ENCODE results near the gene FAM32A. TPM values are rescaled to one million over a fixed set of nuclear protein-coding genes. Genes with fewer than 3 reads are reported as not detected.

FAM32A gene
- polyA plus RNA-seq, 1 of the 3 experiments (the other 2 are of a cell fraction), result 156 TPM

GRCh38 chr19:16226878-16227836 lies 41.9 kb downstream of the FAM32A start (continued):
- no peak for TF ChIP-seq JUND (IDR thresholded peaks at IDR 0.05)

GRCh38 chr19:16227837-16228636 lies 42.8 kb downstream of the FAM32A start:
- ChIA-PET CTCF (interaction anchor here (0.6 kb wide), 1 partner anchor 113 kb away, joined by 3 read pairs; no protein-coding TSS in a partner anchor), POLR2A (no interaction called here)
- Histone ChIP-seq H3K79me2 (ENCODE audit: insufficient read depth) (peaks cover 5% of the 10 kb centered on the region; the same call in 1 of the 2 replicates), H3K4me2 (no peak overlapping the region), H3F3A (replicated peaks; ENCODE audit: insufficient read depth) (no peaks in the 10 kb centered on the region), H3K36me3 (replicated peaks in 1 of 2; ENCODE audit: control insufficient read depth in 1 of 2, insufficient read depth in 2 of 2, low read length in 1 of 2) (peaks cover 33 to 81% of the 10 kb centered on the region in 2 experiments), H3K4me1 (ENCODE audit: control insufficient read depth in 1 of 2, insufficient read depth in 2 of 2, low read depth in 1 of 2, low read length in 1 of 2) (no peaks in the 10 kb centered on the region), H3K27me3 (ENCODE audit: insufficient read depth) (no peaks in the 10 kb centered on the region), H3K27ac (ENCODE audit: low read depth in 2 of 2, low read length in 1 of 2) (no peak overlapping the region), H2AFZ (ENCODE audit: low read depth) (no peak overlapping the region), H3K9me2 (no peaks in the 10 kb centered on the region), H3K9me3 (no peaks in the 10 kb centered on the region), H4K20me1 (ENCODE audit: insufficient read depth) (0 out of 2 replicates have a peak, but pooled peaks cover 3% of the 10 kb centered on the region), H3K4me3 (ENCODE audit: low read depth in 2 of 2, low read length in 1 of 2) (no peak overlapping the region), H3K9ac (no peak overlapping the region)
- TF ChIP-seq MAX (IDR thresholded peaks at IDR 0.05; ENCODE audit: low read depth), result no peak
- 88% methylated on average over 14 of the region's 21 CpGs for WGBS (ENCODE audit: low lambda C conversion rate)
- no peak for DNase-seq

- H3K4me3 ChIP-seq (ENCODE audit: low read depth in 2 of 2, low read length in 1 of 2), result no peak overlapping the region
- H3K4me1 ChIP-seq (ENCODE audit: control insufficient read depth in 1 of 2, insufficient read depth in 2 of 2, low read depth in 1 of 2, low read length in 1 of 2), result no peaks in the 10 kb centered on the region
- H4K20me1 ChIP-seq (ENCODE audit: insufficient read depth), result 0 out of 2 replicates have a peak, but pooled peaks cover 3% of the 10 kb centered on the region
- CTCF ChIA-PET, result no interaction called here
- no peak overlapping the region for H3K9ac ChIP-seq
- no peaks in the 10 kb centered on the region for H3F3A ChIP-seq (replicated peaks; ENCODE audit: insufficient read depth)
- POLR2A ChIA-PET, result no interaction called here
- no peak overlapping the region for H2AFZ ChIP-seq (ENCODE audit: low read depth)
- H3K9me3 ChIP-seq, result no peaks in the 10 kb centered on the region
- H3K27me3 ChIP-seq (ENCODE audit: insufficient read depth), result no peaks in the 10 kb centered on the region
- no peak overlapping the region for H3K27ac ChIP-seq (ENCODE audit: low read depth in 2 of 2, low read length in 1 of 2)
- 87% methylated on average over 17 of the region's 21 CpGs for WGBS (ENCODE audit: low lambda C conversion rate)
- DNase-seq, result no peak
- no peaks in the 10 kb centered on the region for H3K9me2 ChIP-seq
- peaks cover 29 to 81% of the 10 kb centered on the region in 2 experiments for H3K36me3 ChIP-seq (replicated peaks in 1 of 2; ENCODE audit: control insufficient read depth in 1 of 2, insufficient read depth in 2 of 2, low read length in 1 of 2)
- TF ChIP-seq GATA2 (CRISPR knock-in tag; IDR thresholded peaks at IDR 0.05) (no peak), NFIC (IDR thresholded peaks at IDR 0.05; ENCODE audit: borderline replicate concordance) (no peak), SIN3A (IDR thresholded peaks at IDR 0.05; ENCODE audit: borderline replicate concordance, low read depth, low read length) (no peak), USF1 (IDR thresholded peaks at IDR 0.05; ENCODE audit: borderline replicate concordance, low read depth) (no peak), GABPA (IDR thresholded peaks at IDR 0.05; ENCODE audit: low read depth) (no peak), MXI1 (IDR thresholded peaks at IDR 0.05; ENCODE audit: low read depth, low read length) (no peak), CTCF (IDR thresholded peaks at IDR 0.05) (no peak)
- no peaks in the 10 kb centered on the region for H3K79me2 ChIP-seq (ENCODE audit: insufficient read depth)
- H3K4me2 ChIP-seq, result no peak overlapping the region
Observed at GRCh38 chr19:16228637-16229321, 43.6 kb downstream of the FAM32A start.

Data from SK-N-SH (cell line).